ENCODE measurements around the gene ARHGAP9.

The ARHGAP9 gene

DNA sequence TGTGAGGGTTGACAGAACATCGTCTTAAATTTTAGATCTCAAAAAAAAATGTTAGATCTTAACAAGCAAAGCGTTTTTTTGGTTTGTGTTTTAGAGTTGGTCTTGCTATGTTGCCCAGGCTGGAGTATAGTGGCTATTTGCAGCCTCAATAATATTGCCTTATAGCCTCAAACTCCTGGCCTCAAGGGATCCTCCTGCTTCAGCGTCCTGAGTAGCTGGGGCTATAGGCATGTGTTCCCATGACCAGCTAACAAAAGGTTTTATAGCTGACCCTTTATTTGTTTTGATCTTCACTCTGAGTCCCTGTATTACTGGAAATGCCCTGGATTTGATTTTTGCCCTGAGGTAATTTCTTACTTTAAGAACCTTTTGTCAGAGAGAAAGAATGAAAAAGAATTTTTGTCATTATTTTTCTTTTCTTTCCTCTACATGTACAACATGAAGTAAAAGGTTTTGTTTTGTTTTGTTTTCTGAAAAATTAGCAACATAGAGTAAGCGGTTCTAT, 39.9 kb downstream of the ARHGAP9 start:
- no peak overlapping the region for H3K27ac ChIP-seq (ENCODE audit: low read depth in 2 of 2, low read length in 2 of 2)
- no peaks in the 10 kb centered on the region for H3K4me1 ChIP-seq (ENCODE audit: control insufficient read depth in 2 of 2, insufficient read depth in 2 of 2, low read length in 2 of 2)
- H3K4me3 ChIP-seq (ENCODE audit: low read length in 2 of 2): no peak overlapping the region
- no peaks in the 10 kb centered on the region for H3K9me3 ChIP-seq (ENCODE audit: control insufficient read depth in 2 of 2, low read length in 2 of 2)
- no peaks in the 10 kb centered on the region for H3K27me3 ChIP-seq (ENCODE audit: control insufficient read depth in 2 of 2, insufficient read depth in 2 of 2, low read length in 2 of 2)
- no peaks in the 10 kb centered on the region for H3K36me3 ChIP-seq (ENCODE audit: control insufficient read depth in 2 of 2, insufficient read depth in 2 of 2, low read length in 2 of 2)
- no peak overlapping the region for H3K9ac ChIP-seq (ENCODE audit: low read depth in 1 of 2, low read length in 2 of 2)

DNA sequence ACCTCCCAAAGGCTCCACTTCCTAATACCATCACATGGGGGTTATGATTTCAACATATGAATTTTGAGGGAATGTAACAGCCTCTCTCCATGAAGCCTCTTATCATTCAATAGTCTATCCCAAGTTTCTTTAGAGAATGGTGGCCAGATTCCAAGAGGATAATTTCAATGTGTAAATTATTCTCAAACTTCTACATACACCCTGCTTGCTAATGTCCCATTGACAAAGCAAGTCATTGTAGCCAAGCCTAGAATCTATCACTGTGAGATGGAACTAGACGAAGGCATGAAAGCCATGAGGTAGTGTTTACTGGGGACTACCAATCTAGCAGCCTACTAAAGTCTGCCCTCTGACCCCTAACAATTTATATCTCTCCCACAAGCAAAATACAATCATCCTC, 41.3 kb downstream of the ARHGAP9 start:
- H3K9ac ChIP-seq (ENCODE audit: low read depth in 1 of 2, low read length in 2 of 2): no peak overlapping the region
- no peaks in the 10 kb centered on the region for H3K27me3 ChIP-seq (ENCODE audit: control insufficient read depth in 2 of 2, insufficient read depth in 2 of 2, low read length in 2 of 2)
- H3K9me3 ChIP-seq (ENCODE audit: control insufficient read depth in 2 of 2, low read length in 2 of 2): no peaks in the 10 kb centered on the region
- no peak overlapping the region for H3K4me3 ChIP-seq (ENCODE audit: low read length in 2 of 2)
- no peaks in the 10 kb centered on the region for H3K36me3 ChIP-seq (ENCODE audit: control insufficient read depth in 2 of 2, insufficient read depth in 2 of 2, low read length in 2 of 2)
- no peak overlapping the region for H3K27ac ChIP-seq (ENCODE audit: low read depth in 2 of 2, low read length in 2 of 2)
- H3K4me1 ChIP-seq (ENCODE audit: control insufficient read depth in 2 of 2, insufficient read depth in 2 of 2, low read length in 2 of 2): no peaks in the 10 kb centered on the region

DNA sequence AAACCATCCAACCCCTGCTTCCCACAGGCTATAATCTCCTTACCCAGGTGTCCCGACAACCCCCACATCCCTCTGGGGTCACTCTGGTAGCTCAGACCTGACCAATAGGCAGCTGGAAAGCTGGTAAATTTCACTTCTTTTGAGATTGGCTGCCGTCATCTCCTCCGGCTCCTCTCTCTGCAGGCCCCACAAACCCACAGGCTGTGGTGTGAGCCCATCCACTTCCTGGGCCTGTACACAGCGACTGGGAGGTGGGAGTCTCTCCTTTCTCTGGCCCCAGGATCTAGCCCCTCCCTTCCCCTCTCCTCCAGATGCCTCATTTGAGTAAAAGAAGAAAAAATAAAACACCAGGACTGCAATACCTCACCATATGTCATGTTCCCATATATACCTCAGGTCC, 44.4 kb downstream of the ARHGAP9 start:
- H3K9me3 ChIP-seq (ENCODE audit: control insufficient read depth in 2 of 2, low read length in 2 of 2): no peaks in the 10 kb centered on the region
- H3K27me3 ChIP-seq (ENCODE audit: control insufficient read depth in 2 of 2, insufficient read depth in 2 of 2, low read length in 2 of 2): no peaks in the 10 kb centered on the region
- H3K9ac ChIP-seq (ENCODE audit: low read depth in 1 of 2, low read length in 2 of 2): no peak overlapping the region
- H3K4me3 ChIP-seq (ENCODE audit: low read length in 2 of 2): no peak overlapping the region
- H3K27ac ChIP-seq (ENCODE audit: low read depth in 2 of 2, low read length in 2 of 2): no peak overlapping the region
- H3K36me3 ChIP-seq (ENCODE audit: control insufficient read depth in 2 of 2, insufficient read depth in 2 of 2, low read length in 2 of 2): no peaks in the 10 kb centered on the region
- peaks cover 0 to 4% of the 10 kb centered on the region in 2 donors for H3K4me1 ChIP-seq (ENCODE audit: control insufficient read depth in 2 of 2, insufficient read depth in 2 of 2, low read length in 2 of 2)

DNA sequence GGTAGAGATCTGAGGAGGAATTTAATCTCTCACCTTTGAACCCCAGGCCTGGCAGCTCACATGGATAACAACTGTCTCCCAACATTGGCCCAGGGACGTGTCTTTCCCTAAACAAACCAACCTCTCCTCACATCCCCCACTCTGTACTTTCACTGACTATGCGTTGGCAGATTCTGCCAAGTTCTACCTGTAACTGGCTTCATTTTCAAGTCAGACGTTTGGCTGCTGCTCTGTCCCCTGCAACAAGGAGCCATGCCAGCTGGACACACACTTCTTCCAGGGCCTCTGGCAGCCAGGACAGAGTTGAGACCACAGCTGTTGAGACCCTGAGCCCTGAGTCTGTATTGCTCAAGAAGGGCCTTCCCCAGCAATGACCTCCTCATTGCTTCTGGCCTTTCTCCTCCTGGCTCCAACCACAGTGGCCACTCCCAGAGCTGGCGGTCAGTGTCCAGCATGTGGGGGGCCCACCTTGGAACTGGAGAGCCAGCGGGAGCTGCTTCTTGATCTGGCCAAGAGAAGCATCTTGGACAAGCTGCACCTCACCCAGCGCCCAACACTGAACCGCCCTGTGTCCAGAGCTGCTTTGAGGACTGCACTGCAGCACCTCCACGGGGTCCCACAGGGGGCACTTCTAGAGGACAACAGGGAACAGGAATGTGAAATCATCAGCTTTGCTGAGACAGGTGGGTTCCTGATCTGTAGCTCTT, 45.0 kb downstream of the ARHGAP9 start, which contains the start of gene INHBC:
Gene INHBC (plus strand): TSS at position 268 of the 707 bp plus-strand sequence. CDS start 103 bp downstream, at position 371.
- H3K27ac ChIP-seq (ENCODE audit: low read depth in 2 of 2, low read length in 2 of 2): no peak within 1 kb of the TSS
- H3K27me3 ChIP-seq (ENCODE audit: control insufficient read depth in 2 of 2, insufficient read depth in 2 of 2, low read length in 2 of 2): no peaks in the 10 kb centered on the region
- no peak within 1 kb of the TSS for H3K9ac ChIP-seq (ENCODE audit: low read depth in 1 of 2, low read length in 2 of 2)
- H3K4me3 ChIP-seq (ENCODE audit: low read length in 2 of 2): no peak within 1 kb of the TSS
- H3K9me3 ChIP-seq (ENCODE audit: control insufficient read depth in 2 of 2, low read length in 2 of 2): no peaks in the 10 kb centered on the region
- no peaks in the 10 kb centered on the region for H3K36me3 ChIP-seq (ENCODE audit: control insufficient read depth in 2 of 2, insufficient read depth in 2 of 2, low read length in 2 of 2)
- H3K4me1 ChIP-seq (ENCODE audit: control insufficient read depth in 2 of 2, insufficient read depth in 2 of 2, low read length in 2 of 2): peaks cover 0 to 4% of the 10 kb centered on the region in 2 donors

DNA sequence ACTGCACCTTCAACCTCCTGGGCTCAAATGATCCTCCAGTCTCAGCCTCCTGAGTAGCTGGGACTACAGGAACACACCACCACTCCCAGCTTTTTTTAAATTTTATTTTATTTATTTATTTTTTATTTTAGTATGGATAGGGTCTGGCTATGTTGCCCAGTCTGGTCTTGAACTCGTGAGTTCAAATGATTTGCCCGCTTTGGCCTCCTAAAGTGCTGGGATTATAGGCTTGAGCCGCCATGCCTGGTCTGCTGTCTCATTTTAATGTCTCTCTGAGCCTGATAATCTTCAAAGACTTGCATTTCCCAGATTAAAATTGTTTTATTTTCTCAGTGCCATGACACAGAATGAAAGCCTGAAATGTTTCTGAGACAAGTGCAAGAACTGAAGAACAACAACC, 46.3 kb downstream of the ARHGAP9 start:
- Histone ChIP-seq H3K36me3 (ENCODE audit: control insufficient read depth in 2 of 2, insufficient read depth in 2 of 2, low read length in 2 of 2) (no peaks in the 10 kb centered on the region), H3K4me3 (ENCODE audit: low read length in 2 of 2) (no peak overlapping the region), H3K4me1 (ENCODE audit: control insufficient read depth in 2 of 2, insufficient read depth in 2 of 2, low read length in 2 of 2) (peaks cover 4 to 9% of the 10 kb centered on the region in 2 donors), H3K9ac (ENCODE audit: low read depth in 1 of 2, low read length in 2 of 2) (no peak overlapping the region), H3K27me3 (ENCODE audit: control insufficient read depth in 2 of 2, insufficient read depth in 2 of 2, low read length in 2 of 2) (no peaks in the 10 kb centered on the region), H3K9me3 (ENCODE audit: control insufficient read depth in 2 of 2, low read length in 2 of 2) (no peaks in the 10 kb centered on the region), H3K27ac (ENCODE audit: low read depth in 2 of 2, low read length in 2 of 2) (no peak overlapping the region)

DNA sequence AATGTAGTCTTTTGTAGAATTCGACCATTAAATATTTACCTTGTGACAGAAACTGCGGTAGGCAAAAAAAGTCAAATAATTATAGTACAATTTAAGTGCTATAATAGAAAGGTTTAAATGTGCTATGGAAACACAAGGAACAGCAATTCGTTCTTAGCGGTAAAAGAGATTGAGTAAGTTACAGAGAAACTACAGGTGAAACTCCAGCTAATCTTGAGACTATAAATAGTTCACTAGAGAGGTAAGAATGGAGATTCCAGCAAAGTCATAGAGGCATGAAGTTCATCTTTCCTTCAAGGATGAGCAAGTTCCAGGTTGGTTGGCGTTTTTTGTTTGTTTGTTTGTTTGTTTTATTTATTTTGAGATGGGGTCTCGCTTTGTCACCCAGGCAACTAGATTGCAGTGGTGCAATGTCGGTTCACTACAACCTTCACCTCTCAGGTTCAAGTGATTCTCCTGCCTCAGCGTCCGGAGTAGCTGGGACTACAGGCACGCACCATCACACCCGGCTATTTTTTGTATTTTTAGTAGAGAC, 47.9 kb downstream of the ARHGAP9 start:
- no peaks in the 10 kb centered on the region for H3K27me3 ChIP-seq (ENCODE audit: control insufficient read depth in 2 of 2, insufficient read depth in 2 of 2, low read length in 2 of 2)
- peak overlapping the region; percentile 87 to 91 for H3K27ac ChIP-seq (ENCODE audit: low read depth in 2 of 2, low read length in 2 of 2)
- no peaks in the 10 kb centered on the region for H3K36me3 ChIP-seq (ENCODE audit: control insufficient read depth in 2 of 2, insufficient read depth in 2 of 2, low read length in 2 of 2)
- no peaks in the 10 kb centered on the region for H3K9me3 ChIP-seq (ENCODE audit: control insufficient read depth in 2 of 2, low read length in 2 of 2)
- peak overlapping the region; percentile 78 to 91 for H3K4me3 ChIP-seq (ENCODE audit: low read length in 2 of 2)
- peak overlapping the region; percentile 86 to 91 for H3K9ac ChIP-seq (ENCODE audit: low read depth in 1 of 2, low read length in 2 of 2)
- H3K4me1 ChIP-seq (ENCODE audit: control insufficient read depth in 2 of 2, insufficient read depth in 2 of 2, low read length in 2 of 2): peaks cover 4 to 9% of the 10 kb centered on the region in 2 donors

DNA sequence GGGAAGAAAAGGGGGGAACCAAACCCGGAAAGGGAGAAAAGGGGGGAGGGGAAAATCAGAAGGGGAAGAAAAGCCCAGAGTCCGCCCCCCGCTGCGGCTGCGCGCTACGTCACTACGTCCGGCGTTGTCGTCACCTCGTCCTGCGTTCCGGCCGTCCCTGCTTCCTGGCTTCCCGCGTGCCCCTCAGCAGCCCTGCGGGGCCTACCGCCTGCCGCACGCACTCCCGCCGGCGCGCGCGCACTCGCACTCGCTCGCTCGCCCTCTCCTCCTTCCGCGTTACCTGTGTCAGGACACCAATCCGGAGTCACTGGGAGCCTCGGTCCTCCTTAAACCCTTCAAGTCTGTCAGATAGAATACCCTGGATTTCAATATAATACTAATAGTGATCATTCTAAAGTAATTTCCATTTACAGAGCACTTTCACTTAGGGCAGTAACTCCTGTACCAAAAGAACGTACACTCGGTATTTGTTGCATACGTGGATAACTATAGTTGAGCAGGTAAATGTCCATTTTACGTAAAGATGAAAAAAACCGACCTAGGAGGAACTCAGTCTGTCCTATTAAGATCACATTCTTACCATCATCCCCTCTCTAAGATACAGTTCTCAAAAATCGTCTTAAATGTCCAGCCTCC, 48.6 kb downstream of the ARHGAP9 start, which contains the start of gene R3HDM2:
Gene R3HDM2 (minus strand): TSS at position 113 of the 636 bp plus-strand sequence. CDS start 120,615 bp downstream, outside the sequence.
- peaks cover 4 to 9% of the 10 kb centered on the region in 2 donors for H3K4me1 ChIP-seq (ENCODE audit: control insufficient read depth in 2 of 2, insufficient read depth in 2 of 2, low read length in 2 of 2)
- peak within 1 kb of the TSS; percentile 87 to 91 for H3K27ac ChIP-seq (ENCODE audit: low read depth in 2 of 2, low read length in 2 of 2)
- H3K4me3 ChIP-seq (ENCODE audit: low read length in 2 of 2): peak within 1 kb of the TSS; percentile 78 to 91
- H3K9ac ChIP-seq (ENCODE audit: low read depth in 1 of 2, low read length in 2 of 2): peak within 1 kb of the TSS; percentile 86 to 91
- no peaks in the 10 kb centered on the region for H3K36me3 ChIP-seq (ENCODE audit: control insufficient read depth in 2 of 2, insufficient read depth in 2 of 2, low read length in 2 of 2)
- H3K27me3 ChIP-seq (ENCODE audit: control insufficient read depth in 2 of 2, insufficient read depth in 2 of 2, low read length in 2 of 2): no peaks in the 10 kb centered on the region
- no peaks in the 10 kb centered on the region for H3K9me3 ChIP-seq (ENCODE audit: control insufficient read depth in 2 of 2, low read length in 2 of 2)

DNA sequence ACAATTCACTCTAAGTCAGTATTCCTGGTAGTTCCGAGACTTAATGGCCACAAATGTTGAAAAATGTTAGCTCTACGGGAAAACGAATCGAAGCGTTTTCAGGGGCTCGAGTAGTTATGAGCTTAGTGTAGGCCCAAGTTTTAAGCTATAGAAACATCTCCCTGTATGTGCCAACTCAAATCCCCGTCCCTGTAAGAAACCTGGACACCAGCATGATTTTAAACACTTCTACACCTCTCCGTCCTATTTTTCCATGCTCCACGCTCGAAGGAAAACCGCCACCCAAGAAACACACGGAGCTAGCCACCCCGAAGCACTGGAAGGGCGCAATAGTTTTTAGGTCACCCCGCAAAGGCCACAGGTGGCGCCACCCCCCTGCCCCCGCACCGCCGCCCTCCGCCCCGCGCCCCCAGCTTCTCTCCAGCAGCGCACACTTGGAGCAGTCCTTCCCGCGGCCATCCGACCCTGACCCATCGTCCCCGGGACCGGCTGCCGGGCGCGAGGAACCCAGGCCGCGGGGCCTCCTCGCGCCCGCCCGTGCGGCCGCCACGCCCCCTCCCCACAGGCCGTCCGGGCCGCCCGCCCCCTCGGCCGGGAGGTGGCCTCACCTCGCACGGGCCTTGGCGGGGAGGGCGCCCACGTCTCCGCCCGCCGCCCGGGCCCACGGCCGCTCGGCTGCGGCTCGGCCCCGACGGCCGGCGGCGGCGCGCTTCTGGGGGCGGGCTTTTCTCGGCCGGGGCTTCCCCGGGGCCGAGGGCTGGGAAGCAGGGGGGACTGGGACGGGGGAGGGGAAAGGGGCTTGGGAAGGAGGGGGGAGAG, 49.3 kb downstream of the ARHGAP9 start:
- Histone ChIP-seq H3K36me3 (ENCODE audit: control insufficient read depth in 2 of 2, insufficient read depth in 2 of 2, low read length in 2 of 2) (peaks cover 0 to 3% of the 10 kb centered on the region in 2 donors), H3K9ac (ENCODE audit: low read depth in 1 of 2, low read length in 2 of 2) (peak overlapping the region; percentile 74 to 86), H3K4me3 (ENCODE audit: low read length in 2 of 2) (peak overlapping the region; percentile 78 to 91), H3K4me1 (ENCODE audit: control insufficient read depth in 2 of 2, insufficient read depth in 2 of 2, low read length in 2 of 2) (peaks cover 4 to 9% of the 10 kb centered on the region in 2 donors), H3K27ac (ENCODE audit: low read depth in 2 of 2, low read length in 2 of 2) (peak overlapping the region; percentile 87 to 91), H3K9me3 (ENCODE audit: control insufficient read depth in 2 of 2, low read length in 2 of 2) (no peaks in the 10 kb centered on the region), H3K27me3 (ENCODE audit: control insufficient read depth in 2 of 2, insufficient read depth in 2 of 2, low read length in 2 of 2) (no peaks in the 10 kb centered on the region)

DNA sequence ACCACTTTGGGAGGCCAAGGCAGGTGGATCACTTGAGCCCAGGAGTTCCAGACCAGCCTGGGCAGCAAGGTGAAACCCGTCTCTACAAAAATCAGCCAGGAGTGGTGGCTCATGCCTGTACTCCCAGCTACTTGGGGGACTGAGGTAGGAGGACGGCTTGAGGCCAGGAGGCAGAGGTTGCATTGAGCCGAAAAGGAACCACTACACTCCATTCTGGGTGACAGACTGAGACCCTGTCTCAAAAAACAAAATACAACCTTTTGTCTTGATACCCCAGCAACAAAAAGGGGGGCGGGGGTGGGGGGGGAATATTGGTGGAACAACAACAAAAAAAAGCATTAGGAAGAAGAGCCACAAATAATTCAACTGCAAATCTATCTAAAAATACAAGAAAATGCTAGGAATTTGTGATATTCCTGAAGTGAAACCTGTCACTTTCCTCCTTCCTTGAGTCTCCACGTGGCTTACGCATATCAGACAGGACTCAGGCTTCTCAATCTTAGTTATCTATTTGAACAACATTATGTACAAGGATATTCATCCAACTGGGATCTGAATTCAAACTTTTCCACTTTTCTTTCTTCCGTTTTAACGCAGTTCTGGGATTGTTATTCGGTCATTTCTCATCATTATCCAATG, 50.1 kb downstream of the ARHGAP9 start:
- Histone ChIP-seq H3K9ac (ENCODE audit: low read depth in 1 of 2, low read length in 2 of 2) (peak overlapping the region; percentile 74 to 86), H3K27me3 (ENCODE audit: control insufficient read depth in 2 of 2, insufficient read depth in 2 of 2, low read length in 2 of 2) (no peaks in the 10 kb centered on the region), H3K4me3 (ENCODE audit: low read length in 2 of 2) (peak overlapping the region; percentile 78 to 84), H3K9me3 (ENCODE audit: control insufficient read depth in 2 of 2, low read length in 2 of 2) (no peaks in the 10 kb centered on the region), H3K4me1 (ENCODE audit: control insufficient read depth in 2 of 2, insufficient read depth in 2 of 2, low read length in 2 of 2) (peaks cover 4 to 9% of the 10 kb centered on the region in 2 donors), H3K36me3 (ENCODE audit: control insufficient read depth in 2 of 2, insufficient read depth in 2 of 2, low read length in 2 of 2) (peaks cover 0 to 3% of the 10 kb centered on the region in 2 donors), H3K27ac (ENCODE audit: low read depth in 2 of 2, low read length in 2 of 2) (peak overlapping the region; percentile 87 to 91)
